HepG2 (cell line): Measurements from ENCODE around the gene TBC1D22A. TPM values are rescaled to one million over a fixed set of nuclear protein-coding genes. Genes with fewer than 3 reads are reported as not detected.

ENCODE experiments used
- ATAC-seq: fragments of 200-7000 bp; cut with Tn5 transposase; 3 replicates; pipeline ENCODE4 v1.9.1; 2020; ENCODE audit warnings: mild to moderate bottlenecking, moderate library complexity
- BruUV-seq: library from RNA; stranded (reverse); fragments of 400-500 nt; replicated peaks from 2 replicates; lab custom pipeline; 2021; lab: Mats Ljungman, UMichigan
- CTCF ChIA-PET: fragments of 300-600 bp; formaldehyde crosslinking; extraction: SDS; loops from one replicate; lab custom pipeline; 2021; ENCODE audit warnings: low total read pairs, inconsistent platforms, low intra/inter-chr PET ratio; lab: Yijun Ruan, JAX
- POLR2A ChIA-PET: fragments of 350-600 bp; sonication (Branson Sonifier 250); formaldehyde crosslinking; loops from one replicate; lab custom pipeline; 2020; ENCODE audit warnings: antibody characterized with exemption, inconsistent platforms; lab: Yijun Ruan, JAX
- DNase-seq: peaks from one replicate; pipeline ENCODE4 v3.0.0-alpha.2; 2015; ENCODE audit warnings: low spot score
- FAIRE-seq: peaks from 3 replicates; lab custom pipeline; 2011; peaks lifted over from hg19 to GRCh38; lab: Jason Lieb, UNC
- H2AFZ ChIP-seq: one replicate; pipeline ENCODE4 v1.6.1; 2011; ENCODE audit warnings: low read length, inconsistent platforms
- H3K27ac ChIP-seq: fragments of 300-600 bp; 3 replicates; pipeline ENCODE4 v1.8.0; 2011; ENCODE audit warnings: mixed run types, mild to moderate bottlenecking, mixed read lengths, low read length, inconsistent platforms; ENCODE audit not compliant: insufficient read depth; ENCODE audit errors: extremely low read length
- H3K27me3 ChIP-seq, 2 experiments: fragments of 200-600 bp in 1 of 2; 2 replicates in 1 of 2; 3 replicates in 1 of 2; pipeline versions ENCODE4 v1.6.0 to v1.8.0; 2011; ENCODE audit warnings: low read length in 2 of 2, mild to moderate bottlenecking in 2 of 2, moderate library complexity in 2 of 2, inconsistent platforms in 1 of 2; ENCODE audit not compliant: insufficient read depth in 2 of 2, control insufficient read depth in 1 of 2
- H3K36me3 ChIP-seq, 2 experiments: fragments of 200-600 bp in 1 of 2; replicated peaks in 1 of 2; 2 replicates in 1 of 2; 3 replicates in 1 of 2; pipeline versions ENCODE4 v1.5.1 to v1.8.0; 2011; ENCODE audit warnings: low read length in 2 of 2, inconsistent platforms in 1 of 2; ENCODE audit not compliant: insufficient read depth in 2 of 2, control insufficient read depth in 1 of 2
- H3K4me1 ChIP-seq: 2 replicates; pipeline ENCODE4 v1.5.1; 2012; ENCODE audit warnings: low read length, inconsistent platforms; ENCODE audit not compliant: insufficient read depth
- H3K4me2 ChIP-seq: 2 replicates; pipeline ENCODE4 v1.6.0; 2011; ENCODE audit warnings: low read depth, low read length, inconsistent platforms
- H3K4me3 ChIP-seq, 3 experiments: fragments of 200-600 bp in 1 of 3; sonication (generic), shearing (Covaris generic) in 1 of 3; replicated peaks in 1 of 3; 2 replicates each; pipeline ENCODE4 v1.5.1; 2011 to 2016; ENCODE audit warnings: low read length in 3 of 3, inconsistent platforms in 2 of 3, low read depth in 2 of 3, mild to moderate bottlenecking in 2 of 3, control low read depth in 1 of 3, mixed read lengths in 1 of 3; ENCODE audit not compliant: insufficient read depth in 1 of 3
- H3K79me2 ChIP-seq: one replicate; pipeline ENCODE4 v1.6.1; 2011; ENCODE audit warnings: low read length, inconsistent platforms; ENCODE audit not compliant: insufficient read depth
- H3K9ac ChIP-seq: 2 replicates; pipeline ENCODE4 v1.6.0; 2011; ENCODE audit warnings: mild to moderate bottlenecking, low read depth, low read length, inconsistent platforms; ENCODE audit not compliant: insufficient read depth
- H3K9me3 ChIP-seq: 2 replicates; pipeline ENCODE4 v1.5.1; 2012; ENCODE audit warnings: mild to moderate bottlenecking, low read length
- H4K20me1 ChIP-seq: 2 replicates; pipeline ENCODE4 v1.6.0; 2011; ENCODE audit warnings: inconsistent platforms, mild to moderate bottlenecking, low read length, moderate library complexity; ENCODE audit not compliant: insufficient read depth
- GABPA ChIP-seq, 2 experiments: IDR thresholded peaks; 2 replicates each; pipeline ENCODE4 v1.6.1; 2011 to 2016; ENCODE audit warnings: low read depth in 2 of 2, low read length in 1 of 2, missing biosample characterization in 1 of 2, missing genetic modification characterization in 1 of 2
- JUN ChIP-seq: sonication (generic); formaldehyde crosslinking; IDR thresholded peaks from 2 replicates; pipeline ENCODE4 v1.4.0; 2020; ENCODE audit warnings: mild to moderate bottlenecking, missing genetic modification reagents
- KLF11 ChIP-seq: IDR thresholded peaks from 2 replicates; pipeline ENCODE4 v1.6.1; 2016; ENCODE audit warnings: missing compliant biosample characterization
- MAFK ChIP-seq, 2 experiments: IDR thresholded peaks in 1 of 2; conservative IDR thresholded peaks in 1 of 2; 2 replicates each; pipeline ENCODE4 v1.6.1; 2011; ENCODE audit warnings: improper control_type of control experiment in 2 of 2, low read length in 2 of 2
- SCMH1 ChIP-seq: sonication (generic); formaldehyde crosslinking; IDR thresholded peaks from 2 replicates; pipeline ENCODE4 v1.9.0; 2021; ENCODE audit warnings: missing genetic modification reagents, mild to moderate bottlenecking, borderline replicate concordance
- SP2 ChIP-seq: sonication (generic); formaldehyde crosslinking; IDR thresholded peaks from 2 replicates; pipeline ENCODE4 v1.5.1; 2020; ENCODE audit warnings: mild to moderate bottlenecking, missing genetic modification reagents
- ZNF775 ChIP-seq: sonication (generic); formaldehyde crosslinking; IDR thresholded peaks from 2 replicates; pipeline ENCODE4 v1.4.0; 2020; ENCODE audit warnings: missing genetic modification reagents, mild to moderate bottlenecking, moderate library complexity, borderline replicate concordance
- WGBS: methylation state at CpG from one replicate; pipeline ENCODE4 v1.1.6; 2017; ENCODE audit warnings: low lambda C conversion rate; 5-methylcytosine and 5-hydroxymethylcytosine counted together
- in situ Hi-C: cut with HindIII; loops from 2 replicates; pipeline ENCODE4 v1.10.0; 2017; ENCODE audit warnings: low pct_unique_long_range_greater_than_20kb; ENCODE audit not compliant: extremely low pct_ligation_motif_present
- intact Hi-C: fragments of 100-400 bp; cut with micrococcal nuclease; formaldehyde crosslinking; loops from one replicate; pipeline ENCODE4 v1.10.0; 2022; ENCODE audit not compliant: unreplicated experiment
- polyA plus RNA-seq, 8 experiments: library from polyadenylated mRNA; depleted of rRNA in 3 of 8; stranded (reverse) in 7 of 8; unstranded in 1 of 8; fragments of >200 nt; fragmentation: Illumina TruSeq in 4 of 8; extraction: Trizol in 4 of 8; gene quantifications; 2 replicates each; pipeline versions ENCODE4 v1.2.1 to v1.2.3, GENCODE V29; 2011 to 2016; ENCODE audit warnings: low read depth in 4 of 8, missing spikeins in 1 of 8, mixed read lengths in 1 of 8; ENCODE audit not compliant: insufficient read depth in 1 of 8
- total RNA-seq, 5 experiments: library from RNA; depleted of rRNA; stranded (reverse); fragments of >200 nt; fragmentation: Illumina TruSeq; extraction: Trizol; gene quantifications; 2 replicates each; pipeline ENCODE4 v1.2.3, GENCODE V29; 2016; ENCODE audit warnings: low read depth in 1 of 5

The TBC1D22A gene
- total and polyA plus RNA-seq, 2 of the 13 experiments (the other 11 are each of a cell fraction or from before 2014, with no cell fraction given): 17.3 to 18.0 TPM

- no TSS peak for BruUV-seq
- WGBS: 98% methylated on average over 11 of the region's 16 CpGs
Measured at GRCh38 chr22:47130883-47131631, 368.6 kb downstream of the TBC1D22A start.

GRCh38 chr22:47131632-47132427 lies 369.4 kb downstream of the TBC1D22A start:
- ChIA-PET POLR2A (no interaction called here), CTCF (no interaction called here)
- H2AFZ ChIP-seq: no peak overlapping the region
- BruUV-seq: no TSS peak
- H3K27ac ChIP-seq: no peak overlapping the region
- H3K36me3 ChIP-seq: no peaks in the 10 kb centered on the region; a peak in 1 of 5 replicates
- DNase-seq: no peak
- no peak overlapping the region for H3K9ac ChIP-seq
- in situ Hi-C loops: no loop called here
- no peaks in the 10 kb centered on the region for H4K20me1 ChIP-seq
- no peaks in the 10 kb centered on the region for H3K9me3 ChIP-seq
- TF ChIP-seq GABPA (IDR thresholded peaks at IDR 0.05; ENCODE audit: low read depth, low read length) (no peak), GABPA (CRISPR knock-in tag; IDR thresholded peaks at IDR 0.05; ENCODE audit: low read depth) (no peak)
- H3K4me2 ChIP-seq: no peak overlapping the region
- ATAC-seq: no peak
- intact Hi-C loops: no loop called here
- no peaks in the 10 kb centered on the region for H3K79me2 ChIP-seq
- no peaks in the 10 kb centered on the region for H3K27me3 ChIP-seq
- 97% methylated on average over 18 of the region's 21 CpGs for WGBS
- no peak overlapping the region for H3K4me3 ChIP-seq
- no peaks in the 10 kb centered on the region for H3K4me1 ChIP-seq
- FAIRE-seq: no peak

More at GRCh38 chr22:47130883-47131631, 368.6 kb downstream of the TBC1D22A start:
- Histone ChIP-seq H3K27ac (no peak overlapping the region), H3K4me2 (no peak overlapping the region), H3K4me1 (no peaks in the 10 kb centered on the region), H4K20me1 (no peaks in the 10 kb centered on the region), H2AFZ (no peak overlapping the region), H3K27me3 (no peaks in the 10 kb centered on the region), H3K4me3 (no peak overlapping the region), H3K9me3 (no peaks in the 10 kb centered on the region), H3K9ac (no peak overlapping the region), H3K79me2 (no peaks in the 10 kb centered on the region), H3K36me3 (no peaks in the 10 kb centered on the region; a peak in 1 of 5 replicates)
- POLR2A ChIA-PET: no interaction called here
- FAIRE-seq: no peak
- no peak for DNase-seq
- TF ChIP-seq KLF11 (no peak), MAFK (conservative IDR thresholded peaks at IDR 0.05 in 1 of 2, IDR thresholded peaks at IDR 0.05 in 1 of 2; ENCODE audit: low read length in 2 of 2) (no peak), JUN (CRISPR knock-in tag) (no peak), ZNF775 (CRISPR knock-in tag) (no peak), SCMH1 (CRISPR knock-in tag) (no peak), SP2 (CRISPR knock-in tag) (no peak)
- CTCF ChIA-PET: no interaction called here
- intact Hi-C loops: no loop called here
- ATAC-seq: no peak
- in situ Hi-C loops: no loop called here
